IPS DF 6.9 (cell line): ENCODE data around the gene HOOK2.

Source experiments
- DNase-seq: peaks from one replicate; pipeline ENCODE4 v3.0.0-alpha.2; 2013; ENCODE audit warnings: low read depth, low spot score
- H3K27ac ChIP-seq: one replicate; pipeline ENCODE4 v1.5.1; 2013; ENCODE audit warnings: low read length, control low read depth
- H3K27me3 ChIP-seq: 2 replicates; pipeline ENCODE4 v1.6.1; 2013; ENCODE audit warnings: mild to moderate bottlenecking, low read length; ENCODE audit not compliant: control insufficient read depth, insufficient read depth
- H3K36me3 ChIP-seq: 2 replicates; pipeline ENCODE4 v1.6.1; 2013; ENCODE audit warnings: low read length; ENCODE audit not compliant: control insufficient read depth, insufficient read depth
- H3K4me1 ChIP-seq: 2 replicates; pipeline ENCODE4 v1.6.1; 2013; ENCODE audit warnings: low read length; ENCODE audit not compliant: control insufficient read depth, insufficient read depth
- H3K4me3 ChIP-seq: 2 replicates; pipeline ENCODE4 v1.5.1; 2013; ENCODE audit warnings: mild to moderate bottlenecking, low read length
- H3K9me3 ChIP-seq: 2 replicates; pipeline ENCODE4 v1.6.1; 2013; ENCODE audit warnings: low read length, inconsistent platforms; ENCODE audit not compliant: control insufficient read depth, insufficient read depth
- WGBS: extraction: QIAGEN DNeasy Blood & Tissue Kit; methylation state at CpG from one replicate; pipeline ENCODE4 v1.1.7; 2013; ENCODE audit warnings: mixed read lengths, missing lambda C conversion rate; ENCODE audit not compliant: insufficient read length, insufficient coverage; 5-methylcytosine and 5-hydroxymethylcytosine counted together

The HOOK2 gene

DNA sequence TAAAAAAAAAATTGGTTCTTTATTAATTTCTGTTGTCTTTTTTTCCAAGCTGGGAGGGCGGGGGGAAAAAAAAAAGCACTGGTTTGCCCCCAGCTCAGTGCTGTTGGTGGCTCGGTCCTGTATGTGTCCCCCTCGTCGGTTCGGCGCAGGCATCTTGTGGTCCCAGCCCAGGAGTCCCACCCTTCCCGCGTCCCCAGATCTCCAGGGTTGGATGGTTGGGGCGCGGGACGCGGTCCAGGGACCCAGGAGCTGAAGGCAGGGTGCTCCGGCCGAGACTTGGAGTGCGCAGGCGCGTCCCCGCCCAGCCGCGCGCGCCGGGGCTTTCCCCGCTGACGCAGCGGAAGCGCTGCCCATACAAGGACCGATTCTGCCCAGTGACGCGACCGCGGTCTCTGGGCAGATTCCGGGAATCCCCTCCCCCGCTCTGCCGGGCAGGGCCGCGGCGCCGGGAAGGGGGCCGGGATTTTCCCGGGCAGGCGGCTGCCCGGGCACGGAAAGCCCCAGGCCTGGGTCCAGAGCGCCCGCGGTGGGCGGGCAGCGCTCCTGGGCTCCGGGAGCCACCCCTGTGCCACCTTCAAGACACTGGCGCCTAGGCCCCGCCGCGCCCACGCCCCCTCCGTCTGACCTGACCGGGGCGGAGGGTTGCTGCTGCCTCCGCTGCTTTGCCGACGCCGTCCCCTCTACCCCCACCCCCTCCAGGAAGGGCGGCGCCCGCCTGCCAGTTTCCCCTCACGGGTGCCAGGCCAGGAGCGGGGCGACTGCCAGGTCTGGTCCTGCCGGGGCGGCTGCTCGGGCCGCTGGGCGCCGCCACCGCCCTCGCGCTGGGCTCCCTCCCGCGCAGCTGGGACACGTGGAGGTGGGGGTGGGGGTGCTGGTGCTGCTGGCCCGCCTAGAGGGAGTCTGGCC lies 18.2 kb upstream of the HOOK2 start:
- no peaks in the 10 kb centered on the region for H3K9me3 ChIP-seq
- H3K4me3 ChIP-seq = peak overlapping the region; percentile 47; the same call in 1 of the 2 replicates
- peaks cover 10% of the 10 kb centered on the region for H3K4me1 ChIP-seq
- H3K27me3 ChIP-seq = no peaks in the 10 kb centered on the region
- no CpG with 5 or more reads among the region's 81 CpGs for WGBS
- no peaks in the 10 kb centered on the region for H3K36me3 ChIP-seq
- no peak overlapping the region for H3K27ac ChIP-seq
- DNase-seq = peak; percentile 96

DNA sequence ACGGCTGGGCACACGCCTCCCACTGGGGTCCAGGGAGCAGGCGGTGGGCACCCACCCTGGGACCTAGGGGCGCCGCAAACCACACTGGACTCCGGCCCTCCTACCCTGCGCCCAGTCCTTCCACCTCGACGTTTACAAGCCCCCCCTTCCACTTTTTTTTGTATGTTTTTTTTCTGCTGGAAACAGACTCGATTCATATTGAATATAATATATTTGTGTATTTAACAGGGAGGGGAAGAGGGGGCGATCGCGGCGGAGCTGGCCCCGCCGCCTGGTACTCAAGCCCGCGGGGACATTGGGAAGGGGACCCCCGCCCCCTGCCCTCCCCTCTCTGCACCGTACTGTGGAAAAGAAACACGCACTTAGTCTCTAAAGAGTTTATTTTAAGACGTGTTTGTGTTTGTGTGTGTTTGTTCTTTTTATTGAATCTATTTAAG lies 17.5 kb upstream of the HOOK2 start:
- Histone ChIP-seq H3K27me3 (no peaks in the 10 kb centered on the region), H3K9me3 (no peaks in the 10 kb centered on the region), H3K4me1 (peaks cover 13% of the 10 kb centered on the region), H3K4me3 (peak overlapping the region; percentile 59; the same call in 1 of the 2 replicates), H3K27ac (no peak overlapping the region), H3K36me3 (no peaks in the 10 kb centered on the region)
- DNase-seq = no peak
- no CpG with 5 or more reads among the region's 22 CpGs for WGBS

GRCh38 chr19:12792051-12792852 lies 16.9 kb upstream of the HOOK2 start:
- Histone ChIP-seq H3K27ac (no peak overlapping the region), H3K27me3 (no peaks in the 10 kb centered on the region)
- no CpG with 5 or more reads among the region's 84 CpGs for WGBS

DNA sequence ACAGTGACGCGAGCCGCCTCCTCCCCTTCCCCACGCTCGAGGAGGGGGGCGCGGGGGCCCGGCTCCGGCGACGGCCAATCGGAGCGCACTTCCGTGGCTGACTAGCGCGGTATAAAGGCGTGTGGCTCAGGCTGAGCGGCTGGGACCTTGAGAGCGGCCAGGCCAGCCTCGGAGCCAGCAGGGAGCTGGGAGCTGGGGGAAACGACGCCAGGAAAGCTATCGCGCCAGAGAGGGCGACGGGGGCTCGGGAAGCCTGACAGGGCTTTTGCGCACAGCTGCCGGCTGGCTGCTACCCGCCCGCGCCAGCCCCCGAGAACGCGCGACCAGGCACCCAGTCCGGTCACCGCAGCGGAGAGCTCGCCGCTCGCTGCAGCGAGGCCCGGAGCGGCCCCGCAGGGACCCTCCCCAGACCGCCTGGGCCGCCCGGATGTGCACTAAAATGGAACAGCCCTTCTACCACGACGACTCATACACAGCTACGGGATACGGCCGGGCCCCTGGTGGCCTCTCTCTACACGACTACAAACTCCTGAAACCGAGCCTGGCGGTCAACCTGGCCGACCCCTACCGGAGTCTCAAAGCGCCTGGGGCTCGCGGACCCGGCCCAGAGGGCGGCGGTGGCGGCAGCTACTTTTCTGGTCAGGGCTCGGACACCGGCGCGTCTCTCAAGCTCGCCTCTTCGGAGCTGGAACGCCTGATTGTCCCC lies 16.1 kb upstream of the HOOK2 start, which contains the start of gene JUNB:
JUNB (plus strand) TSS at position 142 of the 706 bp plus-strand sequence; CDS start at position 428, 286 bp downstream.
- Histone ChIP-seq H3K4me1 (peaks cover 13% of the 10 kb centered on the region), H3K36me3 (no peaks in the 10 kb centered on the region), H3K27ac (no peak within 1 kb of the TSS), H3K27me3 (no peaks in the 10 kb centered on the region), H3K4me3 (peak within 1 kb of the TSS; percentile 59), H3K9me3 (no peaks in the 10 kb centered on the region)
- WGBS = no CpG with 5 or more reads among the region's 73 CpGs
- DNase-seq = no peak

More at GRCh38 chr19:12792051-12792852, 16.9 kb upstream of the HOOK2 start:
- Histone ChIP-seq H3K9me3 (no peaks in the 10 kb centered on the region), H3K4me1 (peaks cover 13% of the 10 kb centered on the region), H3K36me3 (no peaks in the 10 kb centered on the region), H3K4me3 (peak overlapping the region; percentile 59)
- DNase-seq = no peak

GRCh38 chr19:12790628-12791344 lies 15.4 kb upstream of the HOOK2 start:
- no peak for DNase-seq
- Histone ChIP-seq H3K4me1 (peaks cover 10% of the 10 kb centered on the region), H3K27me3 (no peaks in the 10 kb centered on the region), H3K9me3 (no peaks in the 10 kb centered on the region), H3K36me3 (no peaks in the 10 kb centered on the region), H3K27ac (no peak overlapping the region), H3K4me3 (peak overlapping the region; percentile 59; the same call in 1 of the 2 replicates)
- WGBS = no CpG with 5 or more reads among the region's 22 CpGs

DNA sequence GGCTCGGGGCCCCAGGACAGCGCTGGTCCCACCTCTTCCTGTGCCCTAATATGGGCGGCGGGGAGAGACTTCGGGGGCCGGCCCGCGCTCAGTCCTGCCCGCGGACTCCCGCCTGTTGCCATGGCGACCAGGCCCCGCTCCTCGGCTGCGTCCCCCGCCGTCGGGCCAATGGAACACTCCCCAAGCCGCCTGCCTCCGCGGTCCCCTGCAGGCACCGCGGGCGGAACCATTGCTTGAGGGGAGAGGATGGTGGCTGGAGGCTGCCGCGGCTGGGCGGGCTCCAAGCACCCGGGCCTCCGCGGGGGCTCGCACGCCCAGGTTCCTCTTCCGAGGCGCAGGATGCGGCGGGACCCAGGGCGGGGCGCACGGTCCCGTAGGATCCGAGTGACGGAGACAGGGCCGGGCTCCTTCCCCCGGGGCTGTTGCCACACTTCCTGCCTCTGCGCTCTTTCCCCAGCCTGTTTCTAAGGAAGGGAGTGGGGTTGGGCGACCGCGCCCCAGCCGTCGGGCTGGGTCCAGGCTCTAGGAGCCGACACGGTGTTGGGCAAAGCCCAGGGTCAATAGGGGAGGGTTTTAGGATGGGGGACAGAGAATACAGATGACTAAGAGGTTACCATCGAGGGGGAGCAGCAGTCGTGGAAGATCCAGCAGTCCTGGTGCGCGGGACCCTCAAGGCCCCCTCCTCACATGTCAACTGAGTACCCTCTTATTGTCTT lies 14.7 kb upstream of the HOOK2 start:
- H3K4me3 ChIP-seq = peak overlapping the region; percentile 43; the same call in 1 of the 2 replicates
- no peak for DNase-seq
- no peaks in the 10 kb centered on the region for H3K9me3 ChIP-seq
- H3K36me3 ChIP-seq = no peaks in the 10 kb centered on the region
- peaks cover 10% of the 10 kb centered on the region for H3K4me1 ChIP-seq
- H3K27me3 ChIP-seq = no peaks in the 10 kb centered on the region
- no CpG with 5 or more reads among the region's 56 CpGs for WGBS
- H3K27ac ChIP-seq = no peak overlapping the region

DNA sequence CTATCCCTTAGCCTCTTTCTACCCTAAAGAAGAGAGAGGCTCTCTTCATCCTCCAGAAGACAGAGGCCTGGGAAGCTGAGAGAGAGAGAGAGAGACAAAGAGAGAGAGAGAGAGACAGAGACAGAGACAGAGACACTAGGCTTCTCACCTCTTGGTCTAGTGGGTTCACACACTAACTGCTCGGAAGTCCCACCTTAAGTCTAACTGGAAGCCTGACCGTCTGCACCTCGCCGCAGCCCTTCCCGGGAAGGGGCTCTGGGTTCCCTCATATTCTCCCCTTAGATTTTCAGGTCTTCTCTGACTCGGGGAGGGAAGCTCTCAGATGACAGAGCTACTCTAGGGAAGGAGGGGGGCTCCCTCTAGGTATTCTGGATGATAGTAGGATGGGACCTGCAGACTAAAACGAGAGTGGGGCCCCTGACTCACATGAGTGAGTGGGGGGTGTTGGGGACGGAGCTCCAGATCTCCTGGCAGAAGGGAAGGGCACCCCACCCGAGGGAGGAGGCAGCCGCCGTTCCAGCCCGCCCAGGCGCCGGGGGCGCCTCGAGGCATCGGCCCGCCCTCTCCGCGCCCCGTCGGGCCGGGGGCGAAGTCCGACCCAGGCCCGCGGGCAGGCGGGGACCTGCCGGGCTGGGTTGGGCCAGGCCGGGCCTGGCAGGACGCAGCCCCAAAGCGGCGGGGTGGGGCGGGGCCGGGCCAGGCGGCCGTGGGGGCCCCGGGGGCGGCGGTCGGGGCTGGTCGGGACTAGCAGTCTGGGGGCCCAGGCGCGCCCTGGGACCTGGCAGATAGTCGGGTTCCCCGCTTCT lies 13.9 kb upstream of the HOOK2 start:
- no peaks in the 10 kb centered on the region for H3K27me3 ChIP-seq
- WGBS = no CpG with 5 or more reads among the region's 46 CpGs
- H3K4me1 ChIP-seq = peaks cover 10% of the 10 kb centered on the region
- H3K27ac ChIP-seq = no peak overlapping the region
- H3K9me3 ChIP-seq = no peaks in the 10 kb centered on the region
- H3K4me3 ChIP-seq = peak overlapping the region; percentile 43; the same call in 1 of the 2 replicates
- no peaks in the 10 kb centered on the region for H3K36me3 ChIP-seq
- DNase-seq = no peak

GRCh38 chr19:12788682-12789097 lies 13.3 kb upstream of the HOOK2 start:
- Histone ChIP-seq H3K27me3 (no peaks in the 10 kb centered on the region), H3K36me3 (no peaks in the 10 kb centered on the region), H3K4me3 (no peak overlapping the region; the same call in 1 of the 2 replicates), H3K9me3 (no peaks in the 10 kb centered on the region), H3K27ac (no peak overlapping the region), H3K4me1 (peaks cover 10% of the 10 kb centered on the region)
- WGBS = no CpG with 5 or more reads among the region's 12 CpGs
- no peak for DNase-seq
